SIG-M5 treated with dmso at 0.1 percent for 504 hours (cell line): ENCODE data around the gene SGF29.
"Not testable (repeated sequence)": the region's sequence is repeated elsewhere in the genome, so short reads cannot be mapped to it uniquely, and the experiment has no call there.

Source experiments
- DNase-seq: peaks from one replicate; lab custom pipeline; 2025; ENCODE audit not compliant: unreplicated experiment; lab: John Stamatoyannopoulos, UW

The SGF29 gene

GRCh38 chr16:28532940-28533647, 20.6 kb upstream of the SGF29 start:
- DNase-seq: no peak

- DNase-seq: peak; percentile 94
Observed at GRCh38 chr16:28534542-28535373, 19.0 kb upstream of the SGF29 start.

- no peak for DNase-seq
Observed at GRCh38 chr16:28537076-28537475, 16.6 kb upstream of the SGF29 start.

- no peak for DNase-seq
Observed at GRCh38 chr16:28537964-28538732, 15.6 kb upstream of the SGF29 start.

- DNase-seq: no peak
Observed at GRCh38 chr16:28538733-28539596, 14.8 kb upstream of the SGF29 start, which contains the start of gene NUPR1. TSS of gene NUPR1 (minus strand) at chr16:28538974. CDS start at chr16:28538907, 67 bp downstream.

- DNase-seq: no peak
Observed at GRCh38 chr16:28540346-28540745, 13.4 kb upstream of the SGF29 start.

GRCh38 chr16:28542646-28543045, 11.1 kb upstream of the SGF29 start:
- DNase-seq: no peak

GRCh38 chr16:28543072-28543471, 10.6 kb upstream of the SGF29 start:
- DNase-seq: peak; percentile 89

- no peak for DNase-seq
Observed at GRCh38 chr16:28544998-28545397, 8.7 kb upstream of the SGF29 start.

GRCh38 chr16:28545964-28546363, 7.8 kb upstream of the SGF29 start:
- DNase-seq: not testable (repeated sequence)

GRCh38 chr16:28546626-28547025, 7.1 kb upstream of the SGF29 start:
- DNase-seq: no peak

GRCh38 chr16:28548306-28548802, 5.4 kb upstream of the SGF29 start:
- no peak for DNase-seq

- peak; percentile 59 for DNase-seq
Observed at GRCh38 chr16:28549301-28549899, 4.3 kb upstream of the SGF29 start.

GRCh38 chr16:28554634-28555423, 1.1 kb downstream of the SGF29 start:
- DNase-seq: no peak

- no peak for DNase-seq
Observed at GRCh38 chr16:28555561-28555960, 1.8 kb downstream of the SGF29 start.

- no peak for DNase-seq
Observed at GRCh38 chr16:28556914-28557320, 3.2 kb downstream of the SGF29 start.

- no peak for DNase-seq
Observed at GRCh38 chr16:28558456-28558855, 4.7 kb downstream of the SGF29 start.

GRCh38 chr16:28561557-28562187, 8.0 kb downstream of the SGF29 start:
- DNase-seq: no peak

GRCh38 chr16:28562199-28562598, 8.5 kb downstream of the SGF29 start:
- DNase-seq: no peak
